ENCODE data around the gene DHRS4L2. TPM values are rescaled to one million over a fixed set of nuclear protein-coding genes. Genes with fewer than 3 reads are reported as not detected.

DHRS4L2 gene
- polyA plus RNA-seq, 3 donors = 22.1 to 46.6 (median 42.6) TPM

DNA sequence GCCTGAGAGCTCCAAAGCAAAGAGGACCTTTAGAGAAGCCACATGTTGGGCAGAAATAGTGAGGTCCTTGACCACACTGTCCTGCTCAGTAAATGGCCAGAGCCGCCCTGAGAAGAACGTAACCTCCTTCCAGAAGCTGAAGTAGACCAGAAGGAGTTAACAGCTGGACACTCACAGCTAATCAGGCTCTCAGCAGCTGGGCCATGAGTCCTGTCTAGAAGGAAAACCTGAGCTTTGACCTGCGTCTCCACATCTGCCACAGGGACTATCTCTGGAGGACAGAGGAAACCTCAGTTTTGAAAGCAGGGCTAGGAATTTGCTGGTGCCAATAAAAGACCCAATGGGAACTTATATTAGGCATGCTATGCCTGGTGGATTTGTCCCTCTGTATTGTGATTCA is 47.5 kb upstream of the DHRS4L2 start:
- H3K9me3 Mint-ChIP-seq = no peaks in the 10 kb centered on the region
- H3K4me1 Mint-ChIP-seq = peaks cover 1% of the 10 kb centered on the region
- Histone ChIP-seq H3K9ac (ENCODE audit: insufficient read depth, low read length, poor library complexity, severe bottlenecking) (no peak overlapping the region), H3K9me3 (replicated peaks in 1 of 2; ENCODE audit: control insufficient read depth in 1 of 2, insufficient read depth in 1 of 2, low read length in 2 of 2) (no peaks in the 10 kb centered on the region), H3K36me3 (replicated peaks in 1 of 2; ENCODE audit: control insufficient read depth in 1 of 2, insufficient read depth in 2 of 2, low read length in 2 of 2) (peaks cover 3 to 18% of the 10 kb centered on the region in 2 donors), H3K27ac (ENCODE audit: low read depth in 1 of 2, low read length in 2 of 2) (no peak overlapping the region), H3K4me2 (replicated peaks; ENCODE audit: extremely low read depth, low read length, poor library complexity, severe bottlenecking) (no peak overlapping the region), H3K4me3 (replicated peaks in 1 of 3; ENCODE audit: low read depth in 2 of 3, low read length in 3 of 3) (no peak overlapping the region), H3K79me2 (ENCODE audit: insufficient read depth, low read length) (no peaks in the 10 kb centered on the region), H3K4me1 (ENCODE audit: control insufficient read depth in 1 of 2, insufficient read depth in 2 of 2, low read length in 2 of 2) (no peaks in the 10 kb centered on the region), H2AFZ (ENCODE audit: insufficient read depth, low read depth, low read length, poor library complexity, severe bottlenecking) (no peak overlapping the region), H3K27me3 (ENCODE audit: control insufficient read depth in 2 of 2, insufficient read depth in 2 of 2, low read length in 2 of 2) (no peaks in the 10 kb centered on the region), H4K20me1 (ENCODE audit: insufficient read depth, low read length) (no peaks in the 10 kb centered on the region)
- peaks cover 17 to 28% of the 10 kb centered on the region in 2 donors for H3K36me3 Mint-ChIP-seq
- H3K4me3 Mint-ChIP-seq = no peak overlapping the region
- WGBS (ENCODE audit: insufficient coverage) = 50% methylated on average over 2 of the region's 3 CpGs
- no peak for DNase-seq
- H3K27ac Mint-ChIP-seq = no peak overlapping the region
- H3K27me3 Mint-ChIP-seq (ENCODE audit: low read depth in 3 of 3) = no peaks in the 10 kb centered on the region
- intact Hi-C loops (cut with micrococcal nuclease) = no loop called here
- TF ChIP-seq, protein P1, sequence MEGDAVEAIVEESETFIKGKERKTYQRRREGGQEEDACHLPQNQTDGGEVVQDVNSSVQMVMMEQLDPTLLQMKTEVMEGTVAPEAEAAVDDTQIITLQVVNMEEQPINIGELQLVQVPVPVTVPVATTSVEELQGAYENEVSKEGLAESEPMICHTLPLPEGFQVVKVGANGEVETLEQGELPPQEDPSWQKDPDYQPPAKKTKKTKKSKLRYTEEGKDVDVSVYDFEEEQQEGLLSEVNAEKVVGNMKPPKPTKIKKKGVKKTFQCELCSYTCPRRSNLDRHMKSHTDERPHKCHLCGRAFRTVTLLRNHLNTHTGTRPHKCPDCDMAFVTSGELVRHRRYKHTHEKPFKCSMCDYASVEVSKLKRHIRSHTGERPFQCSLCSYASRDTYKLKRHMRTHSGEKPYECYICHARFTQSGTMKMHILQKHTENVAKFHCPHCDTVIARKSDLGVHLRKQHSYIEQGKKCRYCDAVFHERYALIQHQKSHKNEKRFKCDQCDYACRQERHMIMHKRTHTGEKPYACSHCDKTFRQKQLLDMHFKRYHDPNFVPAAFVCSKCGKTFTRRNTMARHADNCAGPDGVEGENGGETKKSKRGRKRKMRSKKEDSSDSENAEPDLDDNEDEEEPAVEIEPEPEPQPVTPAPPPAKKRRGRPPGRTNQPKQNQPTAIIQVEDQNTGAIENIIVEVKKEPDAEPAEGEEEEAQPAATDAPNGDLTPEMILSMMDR (IDR thresholded peaks at IDR 0.05) = no peak

DNA sequence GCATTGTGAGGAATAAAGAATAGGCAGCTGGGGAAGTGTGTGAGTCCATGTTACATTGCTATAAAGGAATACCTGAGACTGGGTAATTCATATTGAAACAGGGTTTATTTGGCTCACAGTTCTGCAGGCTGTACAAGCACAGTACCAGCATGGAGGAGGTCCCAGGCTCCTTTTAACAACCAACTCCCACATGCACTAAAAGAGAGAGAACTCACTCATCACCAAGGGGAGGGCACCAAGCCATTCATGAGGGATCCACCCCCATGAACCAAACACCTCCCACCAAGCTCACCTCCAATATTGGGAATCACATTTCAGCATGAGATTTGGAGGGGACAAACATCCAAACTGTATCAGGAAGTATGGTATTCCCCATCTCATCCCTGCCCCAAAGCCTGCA is 47.1 kb upstream of the DHRS4L2 start:
- TF ChIP-seq, protein P1 (IDR thresholded peaks at IDR 0.05) = no peak
- peaks cover 3 to 18% of the 10 kb centered on the region in 2 donors for H3K36me3 ChIP-seq (replicated peaks in 1 of 2; ENCODE audit: control insufficient read depth in 1 of 2, insufficient read depth in 2 of 2, low read length in 2 of 2)
- no peaks in the 10 kb centered on the region for H3K27me3 Mint-ChIP-seq (ENCODE audit: low read depth in 3 of 3)
- H3K4me2 ChIP-seq (replicated peaks; ENCODE audit: extremely low read depth, low read length, poor library complexity, severe bottlenecking) = no peak overlapping the region
- H4K20me1 ChIP-seq (ENCODE audit: insufficient read depth, low read length) = no peaks in the 10 kb centered on the region
- H3K4me3 ChIP-seq (replicated peaks in 1 of 3; ENCODE audit: low read depth in 2 of 3, low read length in 3 of 3) = no peak overlapping the region
- H2AFZ ChIP-seq (ENCODE audit: insufficient read depth, low read depth, low read length, poor library complexity, severe bottlenecking) = no peak overlapping the region
- DNase-seq = no peak
- no peak overlapping the region for H3K27ac Mint-ChIP-seq
- H3K27me3 ChIP-seq (ENCODE audit: control insufficient read depth in 2 of 2, insufficient read depth in 2 of 2, low read length in 2 of 2) = no peaks in the 10 kb centered on the region
- intact Hi-C loops (cut with micrococcal nuclease) = no loop called here
- H3K36me3 Mint-ChIP-seq = peaks cover 17 to 28% of the 10 kb centered on the region in 2 donors
- peaks cover 1% of the 10 kb centered on the region for H3K4me1 Mint-ChIP-seq
- no peaks in the 10 kb centered on the region for H3K9me3 ChIP-seq (replicated peaks in 1 of 2; ENCODE audit: control insufficient read depth in 1 of 2, insufficient read depth in 1 of 2, low read length in 2 of 2)
- H3K27ac ChIP-seq (ENCODE audit: low read depth in 1 of 2, low read length in 2 of 2) = no peak overlapping the region
- no peak overlapping the region for H3K9ac ChIP-seq (ENCODE audit: insufficient read depth, low read length, poor library complexity, severe bottlenecking)
- peaks cover 0 to 3% (median 0%) of the 10 kb centered on the region in 7 donors for H3K9me3 Mint-ChIP-seq
- H3K4me3 Mint-ChIP-seq = no peak overlapping the region
- H3K4me1 ChIP-seq (ENCODE audit: control insufficient read depth in 1 of 2, insufficient read depth in 2 of 2, low read length in 2 of 2) = no peaks in the 10 kb centered on the region
- H3K79me2 ChIP-seq (ENCODE audit: insufficient read depth, low read length) = no peaks in the 10 kb centered on the region
